Neural cell (in vitro differentiated cells): ENCODE results near the gene YPEL5.

Experiments used
- EP300 ChIP-seq: fragments of 450-650 bp; conservative IDR thresholded peaks from 2 replicates; pipeline ENCODE4 v1.6.1; 2014; ENCODE audit warnings: antibody characterized with exemption, mild to moderate bottlenecking, moderate library complexity; ENCODE audit not compliant: poor library complexity, severe bottlenecking
- EZH2 ChIP-seq: fragments of 200-600, 300-800 bp; shearing (Covaris generic), sonication (generic); IDR thresholded peaks from 2 replicates; pipeline ENCODE4 v1.6.1; 2014; ENCODE audit warnings: antibody characterized with exemption, low read length, borderline replicate concordance, mild to moderate bottlenecking; ENCODE audit not compliant: insufficient read depth, poor library complexity, severe bottlenecking
- MXI1 ChIP-seq: fragments of 450-650 bp; conservative IDR thresholded peaks from 2 replicates; pipeline ENCODE4 v1.6.1; 2014; ENCODE audit warnings: antibody characterized with exemption, mild to moderate bottlenecking; ENCODE audit not compliant: poor library complexity, severe bottlenecking
- POLR2AphosphoS5 ChIP-seq: IDR thresholded peaks from 2 replicates; pipeline ENCODE4 v1.6.1; 2012
- RAD21 ChIP-seq: fragments of 450-650 bp; conservative IDR thresholded peaks from 2 replicates; pipeline ENCODE4 v1.6.1; 2014; ENCODE audit warnings: antibody characterized with exemption, mild to moderate bottlenecking, moderate library complexity
- REST ChIP-seq: IDR thresholded peaks from 2 replicates; pipeline ENCODE4 v1.6.1; 2012; ENCODE audit warnings: borderline replicate concordance
- TAF1 ChIP-seq: IDR thresholded peaks from 2 replicates; pipeline ENCODE4 v1.6.1; 2012; ENCODE audit warnings: low read depth
- TF ChIP-seq, protein P1 (sequence below): fragments of 450-650 bp; IDR thresholded peaks from 2 replicates; pipeline ENCODE4 v1.5.1; 2014; ENCODE audit warnings: antibody characterized with exemption, mild to moderate bottlenecking, moderate library complexity; ENCODE audit not compliant: poor library complexity, severe bottlenecking

DNA sequence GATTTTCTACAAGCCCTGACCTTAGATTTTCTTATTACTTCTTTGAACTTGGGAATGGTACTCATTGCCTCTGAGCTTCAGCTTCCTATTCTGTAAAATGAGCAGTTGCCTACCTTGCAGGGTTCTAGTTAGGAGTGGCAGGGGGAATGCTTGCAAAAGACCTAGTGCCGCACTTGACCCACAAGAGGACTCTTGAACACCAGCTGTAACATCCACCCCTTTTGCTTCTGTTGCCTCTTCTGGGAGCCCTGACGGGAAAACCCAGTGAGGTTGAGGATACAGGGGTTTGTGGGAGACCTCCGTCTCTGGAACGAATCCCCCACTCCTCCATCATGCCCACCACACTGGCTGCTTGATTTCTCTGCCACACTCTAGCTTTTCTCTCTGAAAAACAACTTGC, 57.5 kb downstream of the YPEL5 start:
- TF ChIP-seq, protein P1, sequence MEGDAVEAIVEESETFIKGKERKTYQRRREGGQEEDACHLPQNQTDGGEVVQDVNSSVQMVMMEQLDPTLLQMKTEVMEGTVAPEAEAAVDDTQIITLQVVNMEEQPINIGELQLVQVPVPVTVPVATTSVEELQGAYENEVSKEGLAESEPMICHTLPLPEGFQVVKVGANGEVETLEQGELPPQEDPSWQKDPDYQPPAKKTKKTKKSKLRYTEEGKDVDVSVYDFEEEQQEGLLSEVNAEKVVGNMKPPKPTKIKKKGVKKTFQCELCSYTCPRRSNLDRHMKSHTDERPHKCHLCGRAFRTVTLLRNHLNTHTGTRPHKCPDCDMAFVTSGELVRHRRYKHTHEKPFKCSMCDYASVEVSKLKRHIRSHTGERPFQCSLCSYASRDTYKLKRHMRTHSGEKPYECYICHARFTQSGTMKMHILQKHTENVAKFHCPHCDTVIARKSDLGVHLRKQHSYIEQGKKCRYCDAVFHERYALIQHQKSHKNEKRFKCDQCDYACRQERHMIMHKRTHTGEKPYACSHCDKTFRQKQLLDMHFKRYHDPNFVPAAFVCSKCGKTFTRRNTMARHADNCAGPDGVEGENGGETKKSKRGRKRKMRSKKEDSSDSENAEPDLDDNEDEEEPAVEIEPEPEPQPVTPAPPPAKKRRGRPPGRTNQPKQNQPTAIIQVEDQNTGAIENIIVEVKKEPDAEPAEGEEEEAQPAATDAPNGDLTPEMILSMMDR: no peak
- TF ChIP-seq POLR2AphosphoS5: no peak
- no peak for TF ChIP-seq EP300
- TF ChIP-seq REST: no peak
- TF ChIP-seq TAF1: no peak
- TF ChIP-seq EZH2: no peak
- no peak for TF ChIP-seq MXI1
- TF ChIP-seq RAD21: no peak
